SK-N-SH treated with all-trans-retinoic acid at 6 μM for 48 hours (cell line): ENCODE results near the gene SLC10A1.

Experiments used
- ATAC-seq: fragments of 200-7000 bp; cut with Tn5 transposase; 3 replicates; pipeline ENCODE4 v1.9.1; 2020; ENCODE audit warnings: mild to moderate bottlenecking, moderate library complexity
- ARNTL ChIP-seq: fragments of 450-650 bp; formaldehyde crosslinking; IDR thresholded peaks from 2 replicates; pipeline ENCODE4 v1.5.0; 2020; ENCODE audit warnings: low read depth, mild to moderate bottlenecking, moderate library complexity, borderline replicate concordance
- BACH2 ChIP-seq: fragments of 250-450 bp; sonication (Bioruptor Pico); IDR thresholded peaks from 2 replicates; pipeline ENCODE4 v1.9.0; 2021; ENCODE audit warnings: mild to moderate bottlenecking, borderline replicate concordance
- CSDC2 ChIP-seq: fragments of 250-450 bp; sonication (Bioruptor Pico); IDR thresholded peaks from 2 replicates; pipeline ENCODE4 v1.5.0; 2020; ENCODE audit warnings: mild to moderate bottlenecking, moderate library complexity
- ESRRG ChIP-seq: fragments of 250-450 bp; sonication (Bioruptor Pico); IDR thresholded peaks from 2 replicates; pipeline ENCODE4 v1.6.1; 2021; ENCODE audit warnings: mild to moderate bottlenecking
- GLIS3 ChIP-seq: fragments of 250-450 bp; sonication (Bioruptor Pico); IDR thresholded peaks from 2 replicates; pipeline ENCODE4 v1.5.0; 2020; ENCODE audit warnings: mild to moderate bottlenecking, moderate library complexity
- ISL1 ChIP-seq: fragments of 250-450 bp; sonication (Bioruptor Pico); IDR thresholded peaks from 2 replicates; pipeline ENCODE4 v2.1.2; 2022; ENCODE audit warnings: mild to moderate bottlenecking, moderate library complexity
- OSR1 ChIP-seq: fragments of 250-450 bp; sonication (Bioruptor Pico); IDR thresholded peaks from 2 replicates; pipeline ENCODE4 v1.8.0; 2022; ENCODE audit warnings: moderate library complexity, mild to moderate bottlenecking, inconsistent platforms
- PATZ1 ChIP-seq: fragments of 250-450 bp; sonication (Bioruptor Pico); IDR thresholded peaks from 2 replicates; pipeline ENCODE4 v1.8.0; 2020; ENCODE audit warnings: mild to moderate bottlenecking, moderate library complexity, borderline replicate concordance
- POU6F1 ChIP-seq: fragments of 250-450 bp; sonication (Bioruptor Pico); IDR thresholded peaks from 2 replicates; pipeline ENCODE4 v1.8.0; 2021; ENCODE audit warnings: low read depth, mild to moderate bottlenecking, moderate library complexity, borderline replicate concordance
- PPARA ChIP-seq: fragments of 250-450 bp; sonication (Bioruptor Pico); IDR thresholded peaks from 2 replicates; pipeline ENCODE4 v1.5.0; 2020; ENCODE audit warnings: mild to moderate bottlenecking, borderline replicate concordance
- RARB ChIP-seq: fragments of 250-450 bp; sonication (Bioruptor Pico); IDR thresholded peaks from 2 replicates; pipeline ENCODE4 v1.8.0; 2021; ENCODE audit warnings: mild to moderate bottlenecking, moderate library complexity
- SNAI2 ChIP-seq: fragments of 250-450 bp; sonication (Bioruptor Pico); IDR thresholded peaks from 2 replicates; pipeline ENCODE4 v1.5.0; 2020; ENCODE audit warnings: mild to moderate bottlenecking, moderate library complexity
- TCF4 ChIP-seq: fragments of 250-450 bp; sonication (Bioruptor Pico); IDR thresholded peaks from 2 replicates; pipeline ENCODE4 v1.8.0; 2021; ENCODE audit warnings: mild to moderate bottlenecking, moderate library complexity, borderline replicate concordance
- TOX ChIP-seq: fragments of 250-450 bp; sonication (Bioruptor Pico); IDR thresholded peaks from 2 replicates; pipeline ENCODE4 v1.8.0; 2021; ENCODE audit warnings: mild to moderate bottlenecking, moderate library complexity, borderline replicate concordance
- ZC3H10 ChIP-seq: fragments of 250-450 bp; sonication (Bioruptor Pico); IDR thresholded peaks from 2 replicates; pipeline ENCODE4 v1.5.1; 2021; ENCODE audit warnings: mild to moderate bottlenecking, moderate library complexity
- ZFP3 ChIP-seq: fragments of 250-450 bp; sonication (Bioruptor Pico); IDR thresholded peaks from 2 replicates; pipeline ENCODE4 v1.5.0; 2020; ENCODE audit warnings: mild to moderate bottlenecking, moderate library complexity
- ZFP30 ChIP-seq: fragments of 450-650 bp; formaldehyde crosslinking; IDR thresholded peaks from 2 replicates; pipeline ENCODE4 v1.5.0; 2022; ENCODE audit warnings: mild to moderate bottlenecking, moderate library complexity
- ZNF565 ChIP-seq: fragments of 450-650 bp; formaldehyde crosslinking; conservative IDR thresholded peaks from 2 replicates; pipeline ENCODE4 v1.5.0; 2020; ENCODE audit warnings: low read depth, mild to moderate bottlenecking, moderate library complexity
- ZNF8 ChIP-seq: fragments of 450-650 bp; formaldehyde crosslinking; IDR thresholded peaks from 2 replicates; pipeline ENCODE4 v1.5.0; 2020; ENCODE audit warnings: mild to moderate bottlenecking, moderate library complexity
- TF ChIP-seq, protein P1 (sequence below): fragments of 250-450 bp; sonication (Bioruptor Pico); IDR thresholded peaks from 2 replicates; pipeline ENCODE4 v1.5.1; 2020; ENCODE audit warnings: low read depth, mild to moderate bottlenecking, moderate library complexity

The SLC10A1 gene

DNA sequence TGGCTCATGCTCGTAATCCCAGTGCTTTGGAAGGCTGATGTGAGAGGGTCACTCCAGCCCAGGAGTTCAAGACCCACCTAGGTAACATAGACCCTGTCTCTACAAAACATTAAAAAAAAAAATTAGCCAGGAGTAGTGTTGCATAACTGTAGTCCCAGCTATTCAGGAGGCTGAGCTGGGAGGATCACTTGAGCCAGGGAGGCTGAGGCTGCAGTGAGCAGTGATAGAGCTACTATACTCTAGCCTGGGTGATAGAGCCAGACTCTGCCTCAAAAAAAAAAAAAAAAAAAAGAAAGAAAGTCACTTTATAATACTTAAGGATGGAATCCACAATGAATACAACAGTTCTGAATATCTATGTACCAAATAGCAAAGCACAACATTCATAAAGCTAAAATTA is 10.2 kb upstream of the SLC10A1 start (continued):
- no peak for TF ChIP-seq POU6F1
- no peak for TF ChIP-seq BACH2

- ATAC-seq = no peak
Measured at GRCh38 chr14:69804902-69805301, 7.9 kb upstream of the SLC10A1 start.

GRCh38 chr14:69803753-69804152 is 6.7 kb upstream of the SLC10A1 start:
- ATAC-seq = peak; percentile 42; the same call in 1 of the 3 replicates
- no peak for TF ChIP-seq ESRRG (CRISPR knock-in tag)
- TF ChIP-seq CSDC2 (CRISPR knock-in tag) = no peak
- TF ChIP-seq ISL1 (CRISPR knock-in tag) = no peak
- no peak for TF ChIP-seq TCF4 (CRISPR knock-in tag)
- TF ChIP-seq RARB = no peak
- no peak for TF ChIP-seq ZFP30 (CRISPR knock-in tag)
- TF ChIP-seq ZC3H10 = no peak
- no peak for TF ChIP-seq PPARA
- TF ChIP-seq TOX = no peak
- no peak for TF ChIP-seq OSR1 (CRISPR knock-in tag)
- no peak for TF ChIP-seq SNAI2 (CRISPR knock-in tag)
- no peak for TF ChIP-seq GLIS3 (CRISPR knock-in tag)
- TF ChIP-seq PATZ1 (CRISPR knock-in tag) = no peak
- TF ChIP-seq BACH2 = no peak
- TF ChIP-seq ZFP3 (CRISPR knock-in tag) = no peak
- TF ChIP-seq POU6F1 = no peak
- TF ChIP-seq, protein P1, sequence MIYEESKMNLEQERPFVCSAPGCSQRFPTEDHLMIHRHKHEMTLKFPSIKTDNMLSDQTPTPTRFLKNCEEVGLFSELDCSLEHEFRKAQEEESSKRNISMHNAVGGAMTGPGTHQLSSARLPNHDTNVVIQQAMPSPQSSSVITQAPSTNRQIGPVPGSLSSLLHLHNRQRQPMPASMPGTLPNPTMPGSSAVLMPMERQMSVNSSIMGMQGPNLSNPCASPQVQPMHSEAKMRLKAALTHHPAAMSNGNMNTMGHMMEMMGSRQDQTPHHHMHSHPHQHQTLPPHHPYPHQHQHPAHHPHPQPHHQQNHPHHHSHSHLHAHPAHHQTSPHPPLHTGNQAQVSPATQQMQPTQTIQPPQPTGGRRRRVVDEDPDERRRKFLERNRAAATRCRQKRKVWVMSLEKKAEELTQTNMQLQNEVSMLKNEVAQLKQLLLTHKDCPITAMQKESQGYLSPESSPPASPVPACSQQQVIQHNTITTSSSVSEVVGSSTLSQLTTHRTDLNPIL (CRISPR knock-in tag) = no peak
- no peak for TF ChIP-seq ZNF565 (CRISPR knock-in tag)

More at GRCh38 chr14:69804902-69805301, 7.9 kb upstream of the SLC10A1 start:
- TF ChIP-seq TCF4 (CRISPR knock-in tag) = no peak
- no peak for TF ChIP-seq RARB
- no peak for TF ChIP-seq OSR1 (CRISPR knock-in tag)
- TF ChIP-seq, protein P1 (CRISPR knock-in tag) = no peak
- no peak for TF ChIP-seq POU6F1
- no peak for TF ChIP-seq ZFP30 (CRISPR knock-in tag)
- no peak for TF ChIP-seq ESRRG (CRISPR knock-in tag)
- TF ChIP-seq SNAI2 (CRISPR knock-in tag) = no peak
- TF ChIP-seq ZNF8 (CRISPR knock-in tag) = no peak

DNA sequence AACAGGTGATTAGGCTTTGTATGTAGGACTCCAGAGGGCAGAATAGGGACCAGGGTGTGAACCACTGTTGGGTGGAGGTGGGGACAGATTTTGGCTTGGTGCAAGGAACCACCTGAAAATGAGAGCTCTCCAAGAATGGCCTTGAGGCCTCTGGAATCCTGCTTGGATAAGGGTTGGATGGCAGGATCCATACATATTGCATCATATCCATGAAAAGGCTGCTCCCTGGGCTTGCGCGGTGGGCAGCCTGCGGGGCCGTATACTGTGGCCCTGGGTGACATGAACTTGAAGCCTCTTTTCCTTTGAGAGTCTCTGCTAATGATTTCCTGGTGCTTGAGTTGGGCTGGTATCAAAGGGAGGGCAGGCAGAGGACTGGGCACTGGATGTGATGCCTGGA is 1.3 kb upstream of the SLC10A1 start:
- ATAC-seq = no peak
- no peak for TF ChIP-seq ARNTL
